Measurements from ENCODE around the gene AUTS2.

- TF ChIP-seq POLR2A (IDR thresholded peaks at IDR 0.05; ENCODE audit: low read depth, low read length) (no peak), POLR2AphosphoS5 (IDR thresholded peaks at IDR 0.05; ENCODE audit: low read depth, low read length) (no peak)
Observed at GRCh38 chr7:70700055-70700940, 1102.0 kb downstream of the AUTS2 start.

Data from GM12891 (cell line).